GM18526 (cell line): Measurements from ENCODE around the gene NUDT9.

Source experiments
- POLR2A ChIP-seq: IDR thresholded peaks from 3 replicates; pipeline ENCODE4 v1.6.1; 2011; ENCODE audit not compliant: insufficient read length; ENCODE audit errors: extremely low read depth

The NUDT9 gene

DNA sequence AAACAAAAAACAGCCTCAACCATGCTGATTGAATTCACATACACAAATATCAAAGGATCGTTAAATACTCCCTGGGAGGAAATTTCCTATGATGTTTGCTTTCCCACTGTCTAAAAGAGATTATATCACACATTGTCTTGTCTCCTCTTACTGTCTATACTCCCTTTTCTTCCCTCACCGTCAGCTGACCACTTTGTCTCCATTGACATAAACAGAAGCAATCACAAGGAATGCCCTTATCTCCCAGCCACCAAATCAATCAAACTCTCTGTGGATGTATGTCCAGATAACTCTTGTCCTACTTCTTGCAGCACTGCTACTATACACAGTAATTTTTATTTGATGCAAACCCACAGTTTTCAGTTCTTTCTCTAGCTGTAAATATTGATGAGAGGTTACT, 12.2 kb upstream of the NUDT9 start:
- no peak for TF ChIP-seq POLR2A

DNA sequence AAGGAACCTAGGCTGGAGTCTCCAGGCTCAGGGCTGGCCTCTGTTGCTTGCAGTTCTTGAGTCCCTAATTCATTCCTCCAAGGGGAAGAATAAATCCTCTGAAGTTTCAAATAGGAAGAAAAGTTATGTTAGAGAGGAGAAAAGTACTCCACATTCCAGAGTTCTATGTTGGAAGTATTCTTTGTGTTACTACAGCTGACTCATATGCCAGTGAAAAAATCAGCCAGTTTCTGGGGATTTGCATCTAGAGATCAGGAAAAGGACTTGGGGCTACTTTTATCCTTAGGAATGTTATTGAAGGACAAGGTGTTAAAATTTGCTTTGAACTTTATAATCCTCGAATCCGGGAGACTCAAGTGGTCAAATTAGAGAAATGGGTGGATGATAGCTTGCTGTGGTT, 11.7 kb upstream of the NUDT9 start:
- TF ChIP-seq POLR2A = no peak

DNA sequence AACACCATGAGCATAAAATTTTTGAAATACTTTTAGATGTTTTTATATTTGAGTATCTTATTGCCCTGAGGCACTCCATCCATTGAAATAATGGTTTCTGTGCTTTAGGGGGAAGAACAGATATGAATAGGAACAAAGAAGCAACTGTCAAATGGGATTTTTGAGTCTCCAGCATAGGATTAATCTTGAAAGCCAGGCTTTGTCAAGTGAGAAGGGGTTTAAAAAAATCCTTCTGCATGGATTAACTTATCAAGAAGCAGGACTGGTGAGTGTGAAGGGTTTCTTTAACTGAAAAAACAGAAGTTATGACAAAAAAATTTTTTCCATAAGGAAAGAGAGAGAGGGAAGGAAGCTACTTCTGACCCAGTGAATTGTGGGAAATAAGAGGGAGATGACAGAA, 7.6 kb upstream of the NUDT9 start:
- TF ChIP-seq POLR2A = no peak

DNA sequence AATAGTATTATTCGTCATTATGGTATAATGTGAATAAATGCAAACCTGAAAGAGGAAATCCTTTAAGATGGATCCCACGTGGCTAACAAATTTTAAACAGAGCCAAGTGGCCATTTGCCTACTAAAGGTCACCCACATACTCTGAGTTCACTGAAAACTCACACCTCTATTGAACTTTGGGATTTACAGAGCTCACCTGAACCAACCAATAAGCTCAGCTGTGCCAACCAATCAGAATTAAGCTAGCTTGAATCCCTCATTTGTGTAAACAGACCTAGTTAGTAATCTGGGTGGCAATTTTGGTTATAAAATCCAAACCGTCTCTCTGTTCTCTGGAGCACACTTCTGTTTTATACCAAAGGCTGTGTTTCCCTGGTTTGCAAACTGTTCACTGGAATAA, 5.4 kb upstream of the NUDT9 start:
- no peak for TF ChIP-seq POLR2A

DNA sequence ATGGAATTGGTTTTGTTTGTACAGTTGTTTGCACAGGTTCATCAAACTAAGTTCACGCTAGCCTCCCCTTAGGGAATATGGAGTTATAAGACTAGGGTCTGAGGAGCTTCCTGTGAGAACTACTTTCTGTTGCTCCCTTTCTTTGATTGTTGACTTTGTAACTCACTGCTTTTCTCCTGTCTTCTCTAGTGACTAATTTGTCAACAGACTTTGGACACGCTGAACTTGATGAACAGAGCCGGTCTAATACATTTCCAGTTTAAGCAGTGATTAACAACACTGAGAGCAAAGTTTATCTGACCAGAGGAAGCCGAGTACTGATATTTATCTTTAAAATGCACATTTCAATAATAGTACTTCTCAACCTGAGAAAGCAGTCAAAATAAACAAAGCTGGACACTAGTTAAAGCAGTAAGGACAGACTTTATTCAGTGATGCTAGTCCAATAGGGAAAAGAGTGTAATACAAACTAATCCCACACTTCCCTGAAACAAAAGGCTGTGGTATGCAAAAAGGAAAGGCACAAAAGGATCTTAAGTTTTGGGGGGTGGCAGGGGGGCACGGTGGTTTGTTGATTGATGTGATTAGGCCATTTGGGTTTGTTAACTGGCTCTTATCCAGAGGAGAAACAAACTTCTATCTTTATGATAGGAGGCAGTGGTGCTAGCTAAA, 2.7 kb upstream of the NUDT9 start:
- no peak for TF ChIP-seq POLR2A

DNA sequence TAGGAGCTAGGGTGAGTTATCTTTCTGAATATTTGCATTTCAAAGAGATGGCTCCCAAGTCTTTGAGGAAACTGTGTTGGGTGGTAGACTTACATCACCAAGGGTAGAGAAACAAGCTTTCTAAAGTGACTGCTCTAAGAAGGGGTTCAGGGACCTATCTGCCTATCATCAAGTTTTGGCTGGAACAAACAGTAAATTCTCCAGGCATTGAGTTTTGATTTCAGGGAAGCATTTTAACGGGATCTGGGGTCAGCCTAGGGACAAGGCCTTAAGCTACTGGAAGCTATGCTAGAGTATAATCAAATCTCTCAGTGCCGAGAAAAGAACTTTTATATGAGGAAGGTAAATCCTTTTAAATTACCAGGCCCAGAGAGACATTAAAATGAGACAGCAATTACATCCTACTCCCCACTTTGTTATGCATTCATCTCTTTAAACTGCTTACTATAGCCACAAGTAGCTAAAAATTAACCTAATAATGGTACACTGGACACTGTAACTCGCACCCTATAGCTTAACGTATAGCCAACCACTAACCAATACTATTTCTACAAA, 2.0 kb upstream of the NUDT9 start:
- no peak for TF ChIP-seq POLR2A

- TF ChIP-seq POLR2A = no peak
These were observed 1.1 kb downstream of the NUDT9 start for GRCh38 chr4:87423317-87424098.

- no peak for TF ChIP-seq POLR2A
These were observed 3.3 kb downstream of the NUDT9 start for GRCh38 chr4:87425711-87426110.

GRCh38 chr4:87426865-87427517, 4.6 kb downstream of the NUDT9 start:
- no peak for TF ChIP-seq POLR2A

- no peak for TF ChIP-seq POLR2A
These were observed 5.1 kb downstream of the NUDT9 start for GRCh38 chr4:87427518-87427868.

DNA sequence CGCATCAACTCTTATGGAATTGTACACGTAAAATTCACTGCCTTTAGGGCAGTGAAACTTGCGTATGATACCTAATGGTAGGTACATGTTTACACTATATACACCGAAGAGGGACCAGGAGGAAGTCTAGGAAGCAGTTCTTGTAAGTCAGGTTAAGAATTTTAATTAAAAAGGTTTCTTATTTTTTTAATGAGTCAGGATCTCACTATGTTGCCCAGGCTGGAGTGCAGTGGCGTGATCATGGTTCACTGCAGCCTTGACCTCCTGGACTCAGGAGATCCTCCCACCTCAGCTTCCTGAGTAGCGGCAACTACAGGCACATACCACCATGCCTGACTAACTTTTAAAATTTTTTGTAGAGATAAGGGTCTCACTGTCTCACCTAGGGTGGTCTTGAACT, 6.6 kb downstream of the NUDT9 start:
- TF ChIP-seq POLR2A = no peak

- no peak for TF ChIP-seq POLR2A
These were observed 7.7 kb downstream of the NUDT9 start for GRCh38 chr4:87430038-87430437.

DNA sequence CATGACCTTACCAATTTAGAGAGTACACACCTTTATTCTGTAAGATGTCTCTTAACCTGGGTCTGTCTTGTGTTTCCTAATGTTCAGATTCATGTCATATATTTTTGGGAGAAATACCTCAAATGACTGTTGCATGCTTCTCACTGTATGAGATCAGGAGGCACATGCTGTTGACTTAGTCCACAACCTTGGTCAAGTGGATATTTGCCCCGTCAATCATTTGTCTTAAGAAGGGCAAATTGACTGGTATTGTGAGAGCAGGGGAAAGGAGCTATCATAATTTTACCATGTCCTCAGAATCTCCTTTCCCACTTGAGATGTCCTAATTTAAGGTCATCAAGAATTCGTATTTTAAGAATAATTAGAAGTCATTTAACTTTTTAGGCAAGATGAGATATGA, 11.0 kb downstream of the NUDT9 start:
- TF ChIP-seq POLR2A = no peak

GRCh38 chr4:87442889-87443288, 20.5 kb downstream of the NUDT9 start:
- TF ChIP-seq POLR2A = no peak

- TF ChIP-seq POLR2A = no peak
These were observed 22.4 kb downstream of the NUDT9 start for GRCh38 chr4:87444741-87445140.

GRCh38 chr4:87445964-87446363, 23.6 kb downstream of the NUDT9 start:
- no peak for TF ChIP-seq POLR2A
